CD14-positive monocyte (primary cell): Measurements from ENCODE around the gene BAIAP2L1. TPM values are rescaled to one million over a fixed set of nuclear protein-coding genes. Genes with fewer than 3 reads are reported as not detected.

Experiments
- DNase-seq, 3 donors: peaks; one replicate each; pipeline ENCODE4 v3.0.0-alpha.2; 2011 to 2022
- H2AFZ ChIP-seq: 2 replicates; pipeline ENCODE4 v1.6.0; 2012; ENCODE audit warnings: mild to moderate bottlenecking, low read depth, low read length, inconsistent platforms; ENCODE audit not compliant: insufficient read depth, poor library complexity, severe bottlenecking
- H3K27ac ChIP-seq, 2 donors: 1 replicate in 1 of 2; 2 replicates in 1 of 2; pipeline ENCODE4 v1.5.1; 2012 to 2013; ENCODE audit warnings: low read length in 2 of 2, control low read depth in 1 of 2, inconsistent platforms in 1 of 2, low read depth in 1 of 2, mild to moderate bottlenecking in 1 of 2
- H3K27me3 ChIP-seq, 2 donors: one replicate each; pipeline versions ENCODE4 v1.6.0 to v1.6.1; 2011 to 2013; ENCODE audit warnings: low read length in 2 of 2; ENCODE audit not compliant: control insufficient read depth in 2 of 2, insufficient read depth in 2 of 2
- H3K36me3 ChIP-seq, 2 donors: replicated peaks in 1 of 2; 1 replicate in 1 of 2; 2 replicates in 1 of 2; pipeline versions ENCODE4 v1.5.1 to v1.6.1; 2012 to 2013; ENCODE audit warnings: low read length in 2 of 2, control low read depth in 1 of 2, inconsistent platforms in 1 of 2, mild to moderate bottlenecking in 1 of 2; ENCODE audit not compliant: insufficient read depth in 2 of 2, control insufficient read depth in 1 of 2
- H3K4me1 ChIP-seq, 2 donors: 1 replicate in 1 of 2; 2 replicates in 1 of 2; pipeline versions ENCODE4 v1.5.1 to v1.6.1; 2012 to 2013; ENCODE audit warnings: low read length in 2 of 2, control low read depth in 1 of 2, inconsistent platforms in 1 of 2, mild to moderate bottlenecking in 1 of 2, moderate library complexity in 1 of 2; ENCODE audit not compliant: insufficient read depth in 2 of 2, control insufficient read depth in 1 of 2
- H3K4me2 ChIP-seq: replicated peaks from 2 replicates; pipeline ENCODE3; 2012; ENCODE audit warnings: low read length, moderate library complexity, mild to moderate bottlenecking; ENCODE audit not compliant: poor library complexity, severe bottlenecking; ENCODE audit errors: extremely low read depth
- H3K4me3 ChIP-seq, 3 experiments: fragments of 200-600 bp in 1 of 3; sonication (generic) in 1 of 3; replicated peaks in 1 of 3; 1 replicate in 2 of 3; 2 replicates in 1 of 3; pipeline ENCODE4 v1.5.1; 2011 to 2013; ENCODE audit warnings: low read length in 3 of 3, mild to moderate bottlenecking in 3 of 3, control low read depth in 2 of 3, low read depth in 2 of 3, inconsistent platforms in 1 of 3, moderate library complexity in 1 of 3
- H3K79me2 ChIP-seq: 2 replicates; pipeline ENCODE4 v1.6.0; 2012; ENCODE audit warnings: mild to moderate bottlenecking, control low read depth, inconsistent platforms, low read length, moderate library complexity; ENCODE audit not compliant: insufficient read depth
- H3K9ac ChIP-seq: 2 replicates; pipeline ENCODE4 v1.6.0; 2017; ENCODE audit warnings: low read length, mild to moderate bottlenecking; ENCODE audit not compliant: insufficient read depth, poor library complexity, severe bottlenecking
- H3K9me3 ChIP-seq, 2 donors: replicated peaks in 1 of 2; 1 replicate in 1 of 2; 2 replicates in 1 of 2; pipeline versions ENCODE4 v1.5.1 to v1.6.1; 2012 to 2013; ENCODE audit warnings: low read length in 2 of 2, control low read depth in 1 of 2; ENCODE audit not compliant: control insufficient read depth in 1 of 2, insufficient read depth in 1 of 2
- H4K20me1 ChIP-seq: 2 replicates; pipeline ENCODE4 v1.6.0; 2012; ENCODE audit warnings: mild to moderate bottlenecking, low read length, control low read depth, moderate library complexity; ENCODE audit not compliant: insufficient read depth
- H3K27ac Mint-ChIP-seq, 7 donors: one replicate each; pipeline ENCODE4 v1.8.0; 2020; ENCODE audit warnings: mild to moderate bottlenecking in 7 of 7, mixed read lengths in 7 of 7, moderate library complexity in 6 of 7, inconsistent platforms in 2 of 7
- H3K27me3 Mint-ChIP-seq, 3 donors: one replicate each; pipeline ENCODE4 v1.8.0; 2021 to 2022; ENCODE audit warnings: low read depth in 3 of 3, mild to moderate bottlenecking in 3 of 3, mixed read lengths in 3 of 3, moderate library complexity in 3 of 3, inconsistent platforms in 1 of 3
- H3K36me3 Mint-ChIP-seq, 2 donors: one replicate each; pipeline ENCODE4 v1.8.0; 2020; ENCODE audit warnings: mixed read lengths in 2 of 2, inconsistent platforms in 1 of 2, mild to moderate bottlenecking in 1 of 2
- H3K4me1 Mint-ChIP-seq: one replicate; pipeline ENCODE4 v1.8.0; 2020; ENCODE audit warnings: mild to moderate bottlenecking, mixed read lengths
- H3K4me3 Mint-ChIP-seq, 2 donors: one replicate each; pipeline ENCODE4 v1.8.0; 2020; ENCODE audit warnings: mild to moderate bottlenecking in 2 of 2, mixed read lengths in 2 of 2, moderate library complexity in 1 of 2
- H3K9me3 Mint-ChIP-seq, 7 donors: one replicate each; pipeline ENCODE4 v1.8.0; 2020 to 2022; ENCODE audit warnings: mixed read lengths in 7 of 7, mild to moderate bottlenecking in 6 of 7, moderate library complexity in 6 of 7, inconsistent platforms in 2 of 7
- CTCF ChIP-seq: fragments of 200-600 bp; IDR thresholded peaks from one replicate; pipeline ENCODE4 v1.8.0; 2022; ENCODE audit warnings: antibody characterized with exemption, mild to moderate bottlenecking
- WGBS: methylation state at CpG from one replicate; pipeline ENCODE4 v1.1.5; 2013; ENCODE audit warnings: missing lambda C conversion rate; ENCODE audit not compliant: insufficient coverage; 5-methylcytosine and 5-hydroxymethylcytosine counted together
- intact Hi-C, 2 donors: fragments of 100-400 bp; cut with micrococcal nuclease; formaldehyde crosslinking; loops; one replicate each; pipeline versions ENCODE4 v1.15.0 to v1.15.1; 2023
- polyA plus RNA-seq, 3 donors: library from polyadenylated mRNA; depleted of rRNA in 1 of 3; unstranded in 2 of 3; stranded (reverse) in 1 of 3; fragments of 300-500 nt in 2 of 3; fragments of >200 nt in 1 of 3; fragmentation: Illumina TruSeq in 2 of 3; gene quantifications; 1 replicate in 2 of 3; 2 replicates in 1 of 3; pipeline ENCODE4 v1.2.3, GENCODE V29; 2012 to 2021

BAIAP2L1 gene
- polyA plus RNA-seq, 3 donors, result 0.17 to 0.52 TPM; not detected in 1

GRCh38 chr7:98378210-98378819 is 22.6 kb downstream of the BAIAP2L1 start:
- no peaks in the 10 kb centered on the region for H3K4me1 Mint-ChIP-seq
- H3K27ac Mint-ChIP-seq, result no peak overlapping the region
- no peak overlapping the region for H3K27ac ChIP-seq
- no peaks in the 10 kb centered on the region for H3K36me3 ChIP-seq
- H3K27me3 Mint-ChIP-seq, result peaks cover 5 to 9% (median 5%) of the 10 kb centered on the region in 3 donors
- H3K9ac ChIP-seq, result no peak overlapping the region
- H4K20me1 ChIP-seq, result no peaks in the 10 kb centered on the region
- no peaks in the 10 kb centered on the region for H3K79me2 ChIP-seq
- DNase-seq, result no peak
- H3K36me3 Mint-ChIP-seq, result no peaks in the 10 kb centered on the region
- no peak overlapping the region for H3K4me3 Mint-ChIP-seq
- WGBS, result 93% methylated on average over 8 of the region's 9 CpGs
- no peak overlapping the region for H3K4me2 ChIP-seq
- intact Hi-C loops, result no loop called here
- H3K4me1 ChIP-seq, result no peaks in the 10 kb centered on the region
- no peak for TF ChIP-seq CTCF
- H3K9me3 ChIP-seq, result no peaks in the 10 kb centered on the region
- H2AFZ ChIP-seq, result no peak overlapping the region
- H3K4me3 ChIP-seq, result no peak overlapping the region
- no peaks in the 10 kb centered on the region for H3K27me3 ChIP-seq
- H3K9me3 Mint-ChIP-seq, result peaks cover 0 to 10% (median 3%) of the 10 kb centered on the region in 7 donors

- Histone ChIP-seq H3K27me3 (no peaks in the 10 kb centered on the region), H3K27ac (no peak overlapping the region), H3K79me2 (no peaks in the 10 kb centered on the region), H4K20me1 (no peaks in the 10 kb centered on the region), H3K4me3 (no peak overlapping the region), H3K4me1 (no peaks in the 10 kb centered on the region), H3K9me3 (no peaks in the 10 kb centered on the region), H3K9ac (no peak overlapping the region), H3K36me3 (no peaks in the 10 kb centered on the region), H3K4me2 (no peak overlapping the region), H2AFZ (no peak overlapping the region)
- Mint-ChIP-seq H3K4me1 (no peaks in the 10 kb centered on the region), H3K27ac (no peak overlapping the region), H3K4me3 (no peak overlapping the region), H3K36me3 (no peaks in the 10 kb centered on the region), H3K27me3 (peaks cover 3 to 5% (median 3%) of the 10 kb centered on the region in 3 donors), H3K9me3 (peaks cover 0 to 12% (median 4%) of the 10 kb centered on the region in 7 donors)
- 90% methylated on average over 2 of the region's 6 CpGs for WGBS
- no peak for DNase-seq
- no peak for TF ChIP-seq CTCF
- intact Hi-C loops, result no loop called here
These were observed 24.2 kb downstream of the BAIAP2L1 start for GRCh38 chr7:98376711-98377110.
